HFF-Myc (cell line): Measurements from ENCODE around the gene PKD2L1.

Source experiments
- DNase-seq: peaks from one replicate; pipeline ENCODE4 v3.0.0-alpha.2; 2011; ENCODE audit warnings: low read depth; ENCODE audit errors: extremely low read depth
- H3K4me3 ChIP-seq: replicated peaks from 2 replicates; pipeline ENCODE4 v1.5.1; 2011; ENCODE audit warnings: low read depth, mild to moderate bottlenecking, control low read depth, low read length
- TF ChIP-seq, protein P1 (sequence below): IDR thresholded peaks from 2 replicates; pipeline ENCODE4 v1.5.1; 2012; ENCODE audit warnings: mild to moderate bottlenecking, low read depth, low read length, control low read depth; ENCODE audit errors: missing control alignments

The PKD2L1 gene

DNA sequence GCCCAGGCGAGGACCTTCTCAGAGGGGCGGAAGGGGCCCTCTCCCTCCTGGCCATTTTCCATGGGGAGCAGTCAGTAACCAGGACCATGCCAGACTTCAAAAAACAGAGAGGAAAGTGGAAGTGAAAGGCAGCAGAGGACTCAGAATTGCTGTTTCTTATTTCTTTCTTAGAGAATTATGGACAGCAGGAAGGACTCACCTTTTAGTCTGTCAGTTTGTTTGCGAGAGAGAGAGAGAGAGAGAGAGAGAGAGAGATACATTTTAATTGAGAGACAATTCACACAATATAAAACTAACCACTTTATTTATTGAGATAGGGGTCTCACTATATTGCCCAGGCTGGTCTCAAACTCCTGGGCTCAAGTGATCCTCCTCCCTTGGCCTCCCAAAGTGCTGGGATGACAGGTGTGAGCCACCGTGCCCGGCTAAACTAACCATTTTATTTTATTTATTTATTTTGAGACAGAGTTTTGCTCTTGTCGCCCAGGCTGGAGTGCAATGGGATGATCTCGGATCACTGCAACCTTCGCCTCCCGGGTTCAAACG is 41.5 kb upstream of the PKD2L1 start:
- no peak overlapping the region for H3K4me3 ChIP-seq
- TF ChIP-seq, protein P1, sequence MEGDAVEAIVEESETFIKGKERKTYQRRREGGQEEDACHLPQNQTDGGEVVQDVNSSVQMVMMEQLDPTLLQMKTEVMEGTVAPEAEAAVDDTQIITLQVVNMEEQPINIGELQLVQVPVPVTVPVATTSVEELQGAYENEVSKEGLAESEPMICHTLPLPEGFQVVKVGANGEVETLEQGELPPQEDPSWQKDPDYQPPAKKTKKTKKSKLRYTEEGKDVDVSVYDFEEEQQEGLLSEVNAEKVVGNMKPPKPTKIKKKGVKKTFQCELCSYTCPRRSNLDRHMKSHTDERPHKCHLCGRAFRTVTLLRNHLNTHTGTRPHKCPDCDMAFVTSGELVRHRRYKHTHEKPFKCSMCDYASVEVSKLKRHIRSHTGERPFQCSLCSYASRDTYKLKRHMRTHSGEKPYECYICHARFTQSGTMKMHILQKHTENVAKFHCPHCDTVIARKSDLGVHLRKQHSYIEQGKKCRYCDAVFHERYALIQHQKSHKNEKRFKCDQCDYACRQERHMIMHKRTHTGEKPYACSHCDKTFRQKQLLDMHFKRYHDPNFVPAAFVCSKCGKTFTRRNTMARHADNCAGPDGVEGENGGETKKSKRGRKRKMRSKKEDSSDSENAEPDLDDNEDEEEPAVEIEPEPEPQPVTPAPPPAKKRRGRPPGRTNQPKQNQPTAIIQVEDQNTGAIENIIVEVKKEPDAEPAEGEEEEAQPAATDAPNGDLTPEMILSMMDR, result no peak
- DNase-seq, result no peak

DNA sequence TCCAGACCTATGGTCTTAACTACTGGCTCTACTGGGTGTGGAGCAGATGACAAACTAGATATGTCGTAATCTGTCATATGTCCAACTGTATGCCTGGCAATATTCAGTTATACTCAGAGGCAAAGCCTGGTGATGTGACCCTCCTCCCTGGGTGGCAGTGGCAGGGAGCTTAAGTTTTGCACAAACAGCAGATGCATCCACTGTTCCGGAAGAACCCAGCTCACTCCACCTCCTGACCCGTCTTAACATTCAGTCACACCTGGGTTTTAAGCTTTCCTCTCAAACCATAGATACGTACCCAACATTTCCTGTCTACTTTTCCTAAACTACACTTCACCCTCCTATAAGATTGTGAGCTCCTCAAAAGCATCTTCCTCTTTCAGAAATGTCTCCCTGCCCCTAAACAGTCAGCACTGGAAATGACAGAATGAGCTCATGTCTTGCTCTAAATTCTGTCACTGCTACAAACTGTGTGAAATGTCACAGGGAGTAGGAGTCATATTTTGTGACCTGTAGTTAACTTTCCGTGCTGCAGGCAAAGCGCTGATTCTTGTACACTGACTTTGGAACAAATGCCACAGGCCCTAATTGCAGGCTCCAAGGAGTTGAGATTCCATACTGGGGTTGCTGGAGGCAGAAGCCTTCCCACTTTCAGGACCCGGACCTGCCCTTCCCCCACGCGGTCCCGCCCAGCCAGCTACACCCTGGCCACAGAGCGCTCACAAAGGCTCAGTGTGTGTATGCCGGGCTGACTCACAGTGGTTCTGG is 40.9 kb upstream of the PKD2L1 start:
- TF ChIP-seq, protein P1, result no peak
- H3K4me3 ChIP-seq, result no peak overlapping the region
- DNase-seq, result no peak

DNA sequence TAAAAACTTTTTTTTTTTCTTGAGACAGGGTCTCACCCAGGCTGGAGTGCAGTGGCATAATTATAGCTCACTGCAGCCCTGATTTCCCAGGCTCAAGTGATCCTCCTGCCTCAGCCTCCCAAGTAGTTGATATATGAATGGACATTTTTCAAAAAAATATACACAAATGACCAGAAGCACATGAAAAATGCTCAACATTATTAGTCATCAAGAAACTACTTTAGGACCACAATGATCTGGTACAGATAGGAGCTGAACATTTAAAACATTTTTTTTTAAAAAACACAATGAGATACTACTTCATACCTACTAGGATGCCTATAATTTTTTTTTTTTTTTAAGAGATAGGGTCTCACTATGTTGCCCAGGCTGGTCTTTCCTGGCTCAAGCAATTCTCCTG is 38.7 kb upstream of the PKD2L1 start:
- H3K4me3 ChIP-seq, result no peak overlapping the region

DNA sequence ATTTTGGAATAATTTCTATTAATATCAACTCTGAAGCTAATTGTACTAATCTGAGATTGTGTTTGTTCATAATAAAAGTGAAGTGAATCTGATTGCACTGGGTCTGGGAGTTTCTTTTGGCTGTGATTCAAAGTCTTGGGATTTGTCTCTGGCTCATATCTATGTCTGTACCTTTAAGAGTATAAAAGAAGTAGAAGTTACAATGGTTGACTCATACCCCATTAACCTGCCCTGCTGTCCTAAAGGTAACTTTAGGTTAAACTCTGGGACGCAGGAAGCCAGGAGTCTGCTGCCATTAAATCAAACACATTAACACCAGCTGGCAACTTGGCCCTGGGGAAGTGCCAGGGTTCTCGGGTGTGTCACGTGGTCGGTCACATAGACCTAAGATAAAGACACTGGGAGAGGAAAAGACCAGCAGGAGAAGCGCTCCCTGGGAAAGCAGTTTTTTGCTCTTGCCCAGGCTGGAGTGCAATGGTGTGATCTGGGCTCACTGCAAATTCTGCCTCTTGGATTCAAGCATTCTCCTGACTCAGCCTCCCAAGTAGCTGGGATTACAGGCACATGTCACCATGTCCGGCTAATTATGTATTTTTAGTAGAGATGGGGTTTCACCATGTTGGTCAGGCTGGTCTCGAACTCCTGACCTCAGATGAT is 34.8 kb upstream of the PKD2L1 start:
- TF ChIP-seq, protein P1, result no peak
- H3K4me3 ChIP-seq, result no peak overlapping the region
- peak; percentile 89 for DNase-seq

More for the DNA sequence above, 38.7 kb upstream of the PKD2L1 start:
- TF ChIP-seq, protein P1, result no peak
- no peak for DNase-seq

DNA sequence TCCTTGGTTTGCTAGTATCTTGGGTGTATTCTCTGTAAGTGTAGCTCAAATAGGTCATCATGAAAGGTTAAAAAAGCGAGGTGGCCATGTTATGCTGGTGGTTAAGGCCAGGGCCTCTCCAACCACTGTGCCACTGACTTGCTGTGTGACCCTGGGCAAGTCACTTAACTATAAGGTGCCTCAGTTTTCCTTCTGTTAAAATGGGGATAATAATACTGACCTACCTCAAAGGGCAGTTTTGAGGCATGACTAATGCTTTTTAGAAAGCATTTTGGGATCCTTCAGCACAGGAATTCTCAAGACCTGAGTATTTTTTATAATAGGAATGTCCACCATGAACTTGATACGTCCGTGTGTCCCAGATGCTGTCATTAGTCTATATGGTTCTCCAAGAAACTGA is 34.1 kb upstream of the PKD2L1 start:
- no peak overlapping the region for H3K4me3 ChIP-seq
- TF ChIP-seq, protein P1, result no peak

DNA sequence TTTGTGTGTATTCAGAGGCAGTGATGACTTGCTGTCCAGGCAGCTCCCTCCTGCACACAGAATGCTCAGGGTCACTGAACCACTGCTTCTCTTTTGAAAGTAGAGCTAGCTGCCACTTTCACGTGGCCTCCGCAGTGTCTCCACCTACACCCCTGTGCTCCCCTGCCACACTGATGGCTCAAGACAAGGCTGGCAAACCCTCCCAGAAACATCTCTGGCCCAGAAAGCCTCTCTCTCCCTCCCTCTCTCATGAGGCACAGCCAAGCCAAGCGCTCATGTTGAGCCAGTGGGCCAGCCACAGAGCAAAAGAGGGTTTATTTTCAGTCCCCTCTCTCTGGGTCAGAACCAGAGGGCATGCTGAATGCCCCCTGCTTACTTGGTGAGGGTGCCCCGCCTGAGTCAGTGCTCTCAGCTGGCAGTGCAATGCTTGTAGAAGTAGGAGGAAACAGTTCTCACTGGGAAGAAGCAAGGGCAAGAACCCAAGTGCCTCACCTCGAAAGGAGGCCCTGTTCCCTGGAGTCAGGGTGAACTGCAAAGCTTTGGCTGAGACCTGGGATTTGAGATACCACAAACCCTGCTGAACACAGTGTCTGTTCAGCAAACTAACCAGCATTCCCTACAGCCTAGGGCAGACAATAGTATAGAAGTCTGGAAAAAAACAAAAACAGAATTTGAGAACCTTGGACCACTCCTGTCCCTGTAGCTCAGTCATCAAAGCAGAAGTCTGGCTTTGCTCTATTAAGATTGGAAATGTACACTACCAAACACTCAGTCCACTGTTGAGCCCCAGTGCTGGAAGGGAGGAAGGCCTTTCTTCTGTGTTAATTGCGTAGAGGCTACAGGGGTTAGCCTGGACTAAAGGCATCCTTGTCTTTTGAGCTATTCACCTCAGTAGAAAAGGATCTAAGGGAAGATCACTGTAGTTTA is 32.8 kb upstream of the PKD2L1 start:
- TF ChIP-seq, protein P1, result no peak
- H3K4me3 ChIP-seq, result no peak overlapping the region
- DNase-seq, result no peak

More for the DNA sequence above, 34.1 kb upstream of the PKD2L1 start:
- DNase-seq, result no peak
